Smooth muscle cell of the brain vasculature (primary cell): ENCODE data around the gene CCDC83.
"Not testable (repeated sequence)": the region's sequence is repeated elsewhere in the genome, so short reads cannot be mapped to it uniquely, and the experiment has no call there.

Source experiments
- DNase-seq: peaks from one replicate; pipeline ENCODE4 v3.0.0-alpha.2; 2012; ENCODE audit warnings: low read depth, low spot score

The CCDC83 gene

GRCh38 chr11:85835729-85836128 is 19.5 kb upstream of the CCDC83 start:
- no peak for DNase-seq

GRCh38 chr11:85840932-85841331 is 14.3 kb upstream of the CCDC83 start:
- DNase-seq: not testable (repeated sequence)

- DNase-seq: no peak
Measured at GRCh38 chr11:85843929-85844328, 11.3 kb upstream of the CCDC83 start.

- no peak for DNase-seq
Measured at GRCh38 chr11:85844439-85845123, 10.6 kb upstream of the CCDC83 start.

- DNase-seq: no peak
Measured at GRCh38 chr11:85845124-85845631, 10.0 kb upstream of the CCDC83 start.

GRCh38 chr11:85847436-85847835 is 7.7 kb upstream of the CCDC83 start:
- no peak for DNase-seq

- DNase-seq: no peak
Measured at GRCh38 chr11:85848006-85848405, 7.2 kb upstream of the CCDC83 start.

GRCh38 chr11:85848556-85848955 is 6.6 kb upstream of the CCDC83 start:
- no peak for DNase-seq

- DNase-seq: not testable (repeated sequence)
Measured at GRCh38 chr11:85852754-85853153, 2.4 kb upstream of the CCDC83 start.

GRCh38 chr11:85853541-85853940 is 1.6 kb upstream of the CCDC83 start:
- not testable (repeated sequence) for DNase-seq

- no peak for DNase-seq
Measured at GRCh38 chr11:85854212-85854556, 999 bp upstream of the CCDC83 start.

GRCh38 chr11:85854557-85855340 is 434 bp upstream of the CCDC83 start:
- peak; percentile 81 for DNase-seq

- no peak for DNase-seq
Measured at GRCh38 chr11:85857098-85857497, 1.9 kb downstream of the CCDC83 start.

- DNase-seq: not testable (repeated sequence)
Measured at GRCh38 chr11:85859541-85859940, 4.4 kb downstream of the CCDC83 start.

- no peak for DNase-seq
Measured at GRCh38 chr11:85863855-85864254, 8.7 kb downstream of the CCDC83 start.

GRCh38 chr11:85866137-85866827 is 11.1 kb downstream of the CCDC83 start:
- no peak for DNase-seq

- no peak for DNase-seq
Measured at GRCh38 chr11:85867751-85868150, 12.6 kb downstream of the CCDC83 start.

- no peak for DNase-seq
Measured at GRCh38 chr11:85869781-85870180, 14.6 kb downstream of the CCDC83 start.

- DNase-seq: no peak
Measured at GRCh38 chr11:85874265-85874664, 19.1 kb downstream of the CCDC83 start.

- DNase-seq: no peak
Measured at GRCh38 chr11:85875505-85875904, 20.3 kb downstream of the CCDC83 start.

- DNase-seq: no peak
Measured at GRCh38 chr11:85884581-85885021, 29.4 kb downstream of the CCDC83 start.
